A673 (cell line): ENCODE results near the gene MLXIP.

ENCODE experiments used
- EZH2 ChIP-seq: fragments of 200-600 bp; sonication (generic); IDR thresholded peaks from 2 replicates; pipeline ENCODE4 v1.6.1; 2017; ENCODE audit warnings: borderline replicate concordance, low read depth, mild to moderate bottlenecking, mixed read lengths, antibody characterized with exemption, low read length; ENCODE audit not compliant: poor library complexity, severe bottlenecking
- TF ChIP-seq, protein P1 (sequence below): fragments of 300-800, 200-600 bp; sonication (generic); conservative IDR thresholded peaks from 2 replicates; pipeline ENCODE4 v1.5.1; 2017; ENCODE audit warnings: low read depth, mild to moderate bottlenecking, antibody characterized with exemption, low read length, moderate library complexity, mixed read lengths

DNA sequence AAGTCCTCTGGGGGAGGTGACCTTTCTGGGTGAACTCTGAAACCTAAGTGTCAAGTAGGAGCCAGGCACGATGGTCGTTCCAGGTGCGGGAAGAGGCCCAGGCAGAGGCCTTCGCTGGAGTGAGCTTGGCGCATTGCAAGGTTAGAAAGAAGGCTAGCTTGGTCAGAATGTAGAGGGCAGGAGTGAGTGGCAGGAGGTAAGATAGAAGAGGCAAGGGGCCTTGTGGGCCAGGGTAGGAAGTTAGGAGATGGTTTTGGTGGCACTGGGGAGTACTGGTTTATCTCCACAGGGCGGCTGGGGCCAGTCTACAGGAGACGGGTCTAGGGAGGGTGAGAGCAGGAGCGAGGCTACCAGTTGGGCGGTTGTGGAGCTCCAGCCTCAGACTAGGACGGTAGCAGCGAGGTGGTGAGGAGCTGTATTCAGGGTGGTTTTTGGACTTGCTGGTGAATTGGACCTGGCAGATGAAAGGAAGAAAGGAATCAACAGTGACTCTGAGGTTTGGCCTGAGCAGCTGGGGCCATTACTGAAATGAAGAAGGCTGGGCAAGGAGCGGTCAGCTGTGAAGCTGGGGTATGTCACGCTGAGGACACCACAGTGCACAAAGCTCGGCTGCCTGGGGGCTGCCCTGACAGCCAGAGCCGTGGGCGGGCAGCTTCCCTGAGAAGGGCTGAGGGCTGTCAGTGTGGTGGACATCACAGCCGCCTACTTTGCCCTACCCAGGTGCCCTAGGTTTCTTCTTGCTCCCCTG, 9.0 kb downstream of the MLXIP start:
- TF ChIP-seq, protein P1, sequence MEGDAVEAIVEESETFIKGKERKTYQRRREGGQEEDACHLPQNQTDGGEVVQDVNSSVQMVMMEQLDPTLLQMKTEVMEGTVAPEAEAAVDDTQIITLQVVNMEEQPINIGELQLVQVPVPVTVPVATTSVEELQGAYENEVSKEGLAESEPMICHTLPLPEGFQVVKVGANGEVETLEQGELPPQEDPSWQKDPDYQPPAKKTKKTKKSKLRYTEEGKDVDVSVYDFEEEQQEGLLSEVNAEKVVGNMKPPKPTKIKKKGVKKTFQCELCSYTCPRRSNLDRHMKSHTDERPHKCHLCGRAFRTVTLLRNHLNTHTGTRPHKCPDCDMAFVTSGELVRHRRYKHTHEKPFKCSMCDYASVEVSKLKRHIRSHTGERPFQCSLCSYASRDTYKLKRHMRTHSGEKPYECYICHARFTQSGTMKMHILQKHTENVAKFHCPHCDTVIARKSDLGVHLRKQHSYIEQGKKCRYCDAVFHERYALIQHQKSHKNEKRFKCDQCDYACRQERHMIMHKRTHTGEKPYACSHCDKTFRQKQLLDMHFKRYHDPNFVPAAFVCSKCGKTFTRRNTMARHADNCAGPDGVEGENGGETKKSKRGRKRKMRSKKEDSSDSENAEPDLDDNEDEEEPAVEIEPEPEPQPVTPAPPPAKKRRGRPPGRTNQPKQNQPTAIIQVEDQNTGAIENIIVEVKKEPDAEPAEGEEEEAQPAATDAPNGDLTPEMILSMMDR: no peak
- TF ChIP-seq EZH2: no peak
